WTC11 (cell line): ENCODE data around the gene ASIC2.

Experiments
- CTCF ChIP-seq: fragments of 200-600 bp; IDR thresholded peaks from 2 replicates; pipeline ENCODE4 v1.8.0; 2022; ENCODE audit warnings: antibody characterized with exemption
- MAX ChIP-seq: sonication (generic); formaldehyde crosslinking; IDR thresholded peaks from 2 replicates; pipeline ENCODE4 v1.8.0; 2022; ENCODE audit warnings: mild to moderate bottlenecking, missing genetic modification reagents
- ZNF138 ChIP-seq: sonication (generic); formaldehyde crosslinking; conservative IDR thresholded peaks from 2 replicates; pipeline ENCODE4 v1.8.1; 2022; ENCODE audit warnings: mild to moderate bottlenecking, moderate library complexity, missing genetic modification reagents

GRCh38 chr17:32998887-32999228, 294.2 kb downstream of the ASIC2 start:
- no peak for TF ChIP-seq CTCF
- no peak for TF ChIP-seq MAX (CRISPR knock-in tag)
- TF ChIP-seq ZNF138 (CRISPR knock-in tag), result no peak
